HEK293 (cell line): ENCODE measurements around the gene PDC.

ENCODE experiments used
- ATF2 ChIP-seq: fragments of 450-650 bp; formaldehyde crosslinking; IDR thresholded peaks from 2 replicates; pipeline ENCODE4 v1.5.1; 2016; ENCODE audit warnings: missing biosample characterization, missing genetic modification characterization, low read depth
- CTCF ChIP-seq: fragments of 450-650 bp; formaldehyde crosslinking; IDR thresholded peaks from 2 replicates; pipeline ENCODE4 v1.5.1; 2016; ENCODE audit warnings: missing biosample characterization, missing genetic modification characterization
- KLF10 ChIP-seq: fragments of 450-650 bp; IDR thresholded peaks from 2 replicates; pipeline ENCODE4 v1.5.1; 2018; ENCODE audit warnings: missing biosample characterization, mild to moderate bottlenecking, missing genetic modification characterization
- PRDM2 ChIP-seq: fragments of 450-650 bp; formaldehyde crosslinking; IDR thresholded peaks from 2 replicates; pipeline ENCODE4 v1.5.1; 2016; ENCODE audit warnings: missing biosample characterization, missing genetic modification characterization, borderline replicate concordance
- REST ChIP-seq: fragments of 450-650 bp; formaldehyde crosslinking; IDR thresholded peaks from 2 replicates; pipeline ENCODE4 v1.5.1; 2016; ENCODE audit warnings: missing biosample characterization, missing genetic modification characterization
- ZBTB11 ChIP-seq: fragments of 450-650 bp; formaldehyde crosslinking; conservative IDR thresholded peaks from 2 replicates; pipeline ENCODE4 v1.5.1; 2016; ENCODE audit warnings: low read depth, missing biosample characterization, missing genetic modification characterization
- ZNF133 ChIP-seq: fragments of 450-650 bp; formaldehyde crosslinking; IDR thresholded peaks from 2 replicates; pipeline ENCODE4 v1.5.1; 2016; ENCODE audit warnings: missing biosample characterization, missing genetic modification characterization
- ZNF140 ChIP-seq: fragments of 450-650 bp; formaldehyde crosslinking; IDR thresholded peaks from 2 replicates; pipeline ENCODE4 v1.5.1; 2016; ENCODE audit warnings: missing biosample characterization, missing genetic modification characterization
- ZNF211 ChIP-seq: fragments of 450-650 bp; formaldehyde crosslinking; IDR thresholded peaks from 2 replicates; pipeline ENCODE4 v1.5.1; 2016; ENCODE audit warnings: low read depth, missing biosample characterization, missing genetic modification characterization
- ZNF274 ChIP-seq, 2 experiments: fragments of 200-500 bp in 1 of 2; fragments of 450-650 bp in 1 of 2; sonication (Bioruptor generic) in 1 of 2; formaldehyde crosslinking in 1 of 2; IDR thresholded peaks; 2 replicates each; pipeline versions ENCODE4 v1.5.1 to v1.6.1; 2014 to 2016; ENCODE audit warnings: borderline replicate concordance in 1 of 2, inconsistent platforms in 1 of 2, low read length in 1 of 2, missing biosample characterization in 1 of 2, missing genetic modification characterization in 1 of 2
- ZNF37A ChIP-seq: fragments of 450-650 bp; IDR thresholded peaks from 2 replicates; pipeline ENCODE4 v1.5.1; 2018; ENCODE audit warnings: missing biosample characterization, missing genetic modification characterization
- ZNF558 ChIP-seq: fragments of 450-650 bp; formaldehyde crosslinking; IDR thresholded peaks from 2 replicates; pipeline ENCODE4 v1.5.1; 2016; ENCODE audit warnings: missing biosample characterization, missing genetic modification characterization
- ZNF768 ChIP-seq: fragments of 450-650 bp; formaldehyde crosslinking; IDR thresholded peaks from 2 replicates; pipeline ENCODE4 v1.5.1; 2018; ENCODE audit warnings: missing biosample characterization, mild to moderate bottlenecking, missing genetic modification characterization

GRCh38 chr1:186409091-186409490 lies 51.8 kb downstream of the PDC start:
- TF ChIP-seq ZNF211 (tag by site-specific recombination) (no peak), ZNF558 (tag by site-specific recombination) (no peak), CTCF (tag by site-specific recombination) (no peak), KLF10 (tag by site-specific recombination) (no peak), ZNF140 (no peak), PRDM2 (no peak), ATF2 (tag by site-specific recombination) (no peak), ZBTB11 (no peak), ZNF37A (tag by site-specific recombination) (no peak), ZNF274 (IDR thresholded peaks at IDR 0.05; ENCODE audit: low read length) (no peak), ZNF274 (tag by site-specific recombination; IDR thresholded peaks at IDR 0.05; ENCODE audit: borderline replicate concordance) (no peak), REST (tag by site-specific recombination) (no peak), ZNF768 (tag by site-specific recombination) (no peak), ZNF133 (tag by site-specific recombination) (no peak)
